Mesenchymal stem cell (in vitro differentiated cells and primary cell): Measurements from ENCODE around the gene BICDL2.
"Not testable (repeated sequence)": the region's sequence is repeated elsewhere in the genome, so short reads cannot be mapped to it uniquely, and the experiment has no call there.

Source experiments
- DNase-seq: peaks from one replicate; pipeline ENCODE4 v3.0.0-alpha.2; 2013
- H2AFZ ChIP-seq: one replicate; pipeline ENCODE4 v1.6.1; 2013; ENCODE audit warnings: low read depth, mild to moderate bottlenecking, control low read depth, inconsistent platforms, low read length, moderate library complexity
- H2AK5ac ChIP-seq: 2 replicates; pipeline ENCODE4 v1.6.1; 2013; ENCODE audit warnings: low read length, moderate library complexity, mild to moderate bottlenecking, inconsistent platforms; ENCODE audit not compliant: severe bottlenecking
- H2BK120ac ChIP-seq: one replicate; pipeline ENCODE4 v1.6.1; 2013; ENCODE audit warnings: low read depth, mild to moderate bottlenecking, inconsistent platforms, low read length, moderate library complexity
- H2BK12ac ChIP-seq, 2 experiments: one replicate each; pipeline ENCODE4 v1.6.1; 2013; ENCODE audit warnings: inconsistent platforms in 2 of 2, low read length in 2 of 2, mild to moderate bottlenecking in 2 of 2, moderate library complexity in 2 of 2, control low read depth in 1 of 2
- H2BK15ac ChIP-seq: one replicate; pipeline ENCODE4 v1.6.1; 2013; ENCODE audit warnings: mild to moderate bottlenecking, low read depth, inconsistent platforms; ENCODE audit not compliant: poor library complexity, severe bottlenecking
- H2BK5ac ChIP-seq: 2 replicates; pipeline ENCODE4 v1.6.1; 2013; ENCODE audit warnings: low read depth, mild to moderate bottlenecking, low read length, control low read depth, inconsistent platforms; ENCODE audit not compliant: poor library complexity, severe bottlenecking
- H3K14ac ChIP-seq, 2 experiments: one replicate each; pipeline ENCODE4 v1.6.1; 2013; ENCODE audit warnings: inconsistent platforms in 2 of 2, low read length in 2 of 2, control low read depth in 1 of 2, mild to moderate bottlenecking in 1 of 2, moderate library complexity in 1 of 2
- H3K18ac ChIP-seq, 2 experiments: one replicate each; pipeline ENCODE4 v1.6.1; 2013; ENCODE audit warnings: inconsistent platforms in 2 of 2, low read length in 2 of 2, control low read depth in 1 of 2, low read depth in 1 of 2, mild to moderate bottlenecking in 1 of 2
- H3K23ac ChIP-seq, 2 experiments: one replicate each; pipeline ENCODE4 v1.6.1; 2013; ENCODE audit warnings: inconsistent platforms in 2 of 2, low read length in 2 of 2, mild to moderate bottlenecking in 2 of 2, moderate library complexity in 2 of 2, control low read depth in 1 of 2
- H3K27ac ChIP-seq: 2 replicates; pipeline ENCODE4 v1.5.1; 2013; ENCODE audit warnings: mild to moderate bottlenecking, moderate library complexity, low read length, control low read depth, inconsistent platforms; ENCODE audit not compliant: poor library complexity, severe bottlenecking
- H3K27me3 ChIP-seq, 2 experiments: 2 replicates each; pipeline versions ENCODE4 v1.6.1 to v1.7.0; 2013; ENCODE audit warnings: low read length in 2 of 2, mild to moderate bottlenecking in 2 of 2, moderate library complexity in 2 of 2, control low read depth in 1 of 2, inconsistent platforms in 1 of 2; ENCODE audit not compliant: control insufficient read depth in 1 of 2, insufficient read depth in 1 of 2
- H3K36me3 ChIP-seq, 2 experiments: 2 replicates each; pipeline versions ENCODE4 v1.6.1 to v1.7.0; 2013; ENCODE audit warnings: low read length in 2 of 2, control low read depth in 1 of 2, inconsistent platforms in 1 of 2, low read depth in 1 of 2, mild to moderate bottlenecking in 1 of 2; ENCODE audit not compliant: insufficient read depth in 2 of 2, control insufficient read depth in 1 of 2
- H3K4ac ChIP-seq, 2 experiments: one replicate each; pipeline ENCODE4 v1.6.1; 2013; ENCODE audit warnings: inconsistent platforms in 2 of 2, low read length in 2 of 2, mild to moderate bottlenecking in 2 of 2, moderate library complexity in 2 of 2, control low read depth in 1 of 2, low read depth in 1 of 2
- H3K4me1 ChIP-seq: 2 replicates; pipeline ENCODE4 v1.6.1; 2013; ENCODE audit warnings: low read depth, low read length, control low read depth; ENCODE audit not compliant: control insufficient read depth, insufficient read depth
- H3K4me2 ChIP-seq: 2 replicates; pipeline ENCODE4 v1.6.1; 2013; ENCODE audit warnings: low read length, mild to moderate bottlenecking, inconsistent platforms; ENCODE audit not compliant: poor library complexity, severe bottlenecking
- H3K4me3 ChIP-seq, 2 experiments: 2 replicates each; pipeline versions ENCODE4 v1.5.1 to v1.7.0; 2013; ENCODE audit warnings: low read length in 2 of 2, mild to moderate bottlenecking in 2 of 2, control low read depth in 1 of 2, low read depth in 1 of 2; ENCODE audit not compliant: insufficient read depth in 1 of 2
- H3K79me1 ChIP-seq: replicated peaks from 2 replicates; pipeline ENCODE4 v1.6.1; 2013; ENCODE audit warnings: mild to moderate bottlenecking, control low read depth, low read length, inconsistent platforms; ENCODE audit not compliant: poor library complexity, severe bottlenecking
- H3K9ac ChIP-seq: 2 replicates; pipeline ENCODE4 v1.7.0; 2013; ENCODE audit warnings: mild to moderate bottlenecking, low read length, moderate library complexity
- H3K9me3 ChIP-seq: 2 replicates; pipeline ENCODE4 v1.7.0; 2013; ENCODE audit warnings: mild to moderate bottlenecking, low read length; ENCODE audit not compliant: control insufficient read depth
- H4K8ac ChIP-seq: one replicate; pipeline ENCODE4 v1.6.1; 2013; ENCODE audit warnings: inconsistent platforms, mild to moderate bottlenecking, low read length, moderate library complexity
- H4K91ac ChIP-seq: one replicate; pipeline ENCODE4 v1.6.1; 2013; ENCODE audit warnings: mild to moderate bottlenecking, low read length, inconsistent platforms
- WGBS: methylation state at CpG from one replicate; pipeline ENCODE4 v1.1.7; 2013; ENCODE audit warnings: mixed read lengths; 5-methylcytosine and 5-hydroxymethylcytosine counted together

BICDL2 gene

DNA sequence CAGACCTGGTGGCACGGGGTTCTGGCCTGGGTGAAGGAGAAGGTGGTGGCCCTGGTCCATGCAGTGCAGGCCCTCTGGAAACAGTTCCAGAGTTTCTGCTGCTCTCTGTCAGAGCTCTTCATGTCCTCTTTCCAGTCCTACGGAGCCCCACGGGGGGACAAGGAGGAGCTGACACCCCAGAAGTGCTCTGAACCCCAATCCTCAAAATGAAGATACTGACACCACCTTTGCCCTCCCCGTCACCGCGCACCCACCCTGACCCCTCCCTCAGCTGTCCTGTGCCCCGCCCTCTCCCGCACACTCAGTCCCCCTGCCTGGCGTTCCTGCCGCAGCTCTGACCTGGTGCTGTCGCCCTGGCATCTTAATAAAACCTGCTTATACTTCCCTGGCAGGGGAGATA lies 32.4 kb upstream of the BICDL2 start:
- Histone ChIP-seq H3K36me3 (peaks cover 0 to 26% of the 10 kb centered on the region in 2 experiments), H3K4me1 (peaks cover 26% of the 10 kb centered on the region), H3K27me3 (peaks cover 8 to 27% of the 10 kb centered on the region in 2 experiments)
- not testable (repeated sequence) for H2AK5ac ChIP-seq, H2BK12ac ChIP-seq, H2BK15ac ChIP-seq, H3K23ac ChIP-seq, H2AFZ ChIP-seq, H3K4me2 ChIP-seq, H3K4ac ChIP-seq, H4K8ac ChIP-seq, H3K4me3 ChIP-seq, H2BK120ac ChIP-seq, DNase-seq, H3K18ac ChIP-seq, H2BK5ac ChIP-seq, H3K14ac ChIP-seq, H3K27ac ChIP-seq, H4K91ac ChIP-seq, H3K9ac ChIP-seq, H3K9me3 ChIP-seq, H3K79me1 ChIP-seq
- 92% methylated on average over 10 of the region's 11 CpGs for WGBS

DNA sequence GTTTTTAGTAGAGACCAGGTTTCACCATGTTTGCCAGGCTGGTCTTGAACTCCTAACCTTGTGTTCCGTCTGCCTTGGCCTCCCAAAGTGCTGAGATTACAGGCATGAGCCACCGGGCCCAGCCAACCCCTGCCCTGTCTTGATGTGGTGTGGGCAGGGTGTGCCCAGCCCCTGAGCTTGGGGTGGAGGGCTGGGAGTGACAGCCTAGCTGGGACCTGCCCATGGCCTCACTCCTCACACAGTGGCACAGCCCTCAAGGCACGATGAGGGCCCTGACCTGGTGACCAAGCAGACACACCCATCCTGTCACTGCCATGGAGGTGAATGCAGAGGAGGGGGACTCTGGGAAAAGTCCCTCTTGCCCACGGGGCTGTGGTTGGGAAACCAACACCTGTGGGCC lies 31.7 kb upstream of the BICDL2 start:
- 81% methylated on average over 2 of the region's 4 CpGs for WGBS
- H2BK12ac ChIP-seq: no peak overlapping the region

GRCh38 chr16:3066440-3066748 lies 29.6 kb upstream of the BICDL2 start:
- 98% methylated on average over 6 of the region's 7 CpGs for WGBS
- peaks cover 7% of the 10 kb centered on the region for H3K79me1 ChIP-seq
- no peak for DNase-seq

More for the DNA sequence above, 31.7 kb upstream of the BICDL2 start:
- no peak overlapping the region for H4K8ac ChIP-seq
- H2BK5ac ChIP-seq: no peak overlapping the region
- no peak overlapping the region for H3K9ac ChIP-seq
- H3K4me3 ChIP-seq: no peak overlapping the region
- peak overlapping the region; percentile 70 for H4K91ac ChIP-seq
- H2AFZ ChIP-seq: no peak overlapping the region
- H3K27ac ChIP-seq: no peak overlapping the region
- no peak overlapping the region for H3K4me2 ChIP-seq
- H3K27me3 ChIP-seq: peaks cover 1 to 26% of the 10 kb centered on the region in 2 experiments
- no peak overlapping the region for H2BK120ac ChIP-seq
- no peak overlapping the region for H3K14ac ChIP-seq
- no peak overlapping the region for H3K4ac ChIP-seq
- H3K18ac ChIP-seq: no peak overlapping the region
- peaks cover 7% of the 10 kb centered on the region for H3K79me1 ChIP-seq
- H2AK5ac ChIP-seq: no peak overlapping the region
- peaks cover 0 to 26% of the 10 kb centered on the region in 2 experiments for H3K36me3 ChIP-seq
- H2BK15ac ChIP-seq: no peak overlapping the region
- no peak for DNase-seq
- H3K23ac ChIP-seq: no peak overlapping the region
- peaks cover 26% of the 10 kb centered on the region for H3K4me1 ChIP-seq
- no peaks in the 10 kb centered on the region for H3K9me3 ChIP-seq

GRCh38 chr16:3065742-3066439 lies 29.1 kb upstream of the BICDL2 start:
- Histone ChIP-seq H3K27me3 (peaks cover 0 to 20% of the 10 kb centered on the region in 2 experiments), H2BK120ac (no peak overlapping the region), H2AK5ac (peak overlapping the region; percentile 23), H2BK15ac (no peak overlapping the region), H3K4me3 (peak overlapping the region; percentile 24 to 42), H3K4me1 (peaks cover 26% of the 10 kb centered on the region), H3K9ac (peak overlapping the region; percentile 65), H3K4me2 (peak overlapping the region; percentile 29), H3K9me3 (no peaks in the 10 kb centered on the region), H3K18ac (no peak overlapping the region), H3K23ac (no peak overlapping the region), H4K91ac (no peak overlapping the region), H3K27ac (no peak overlapping the region), H2BK5ac (no peak overlapping the region), H2AFZ (no peak overlapping the region), H3K79me1 (peaks cover 7% of the 10 kb centered on the region), H3K4ac (no peak overlapping the region), H3K36me3 (peaks cover 0 to 26% of the 10 kb centered on the region in 2 experiments), H3K14ac (no peak overlapping the region), H2BK12ac (peak overlapping the region in 1 of 2 experiments; percentile 37), H4K8ac (no peak overlapping the region)
- DNase-seq: no peak
- 93% methylated on average over 24 of the region's 26 CpGs for WGBS

More at GRCh38 chr16:3066440-3066748, 29.6 kb upstream of the BICDL2 start:
- H3K36me3 ChIP-seq: peaks cover 0 to 26% of the 10 kb centered on the region in 2 experiments
- no peak overlapping the region for H3K14ac ChIP-seq
- H3K4me3 ChIP-seq: peak overlapping the region in 1 of 2 experiments; percentile 27
- peaks cover 26% of the 10 kb centered on the region for H3K4me1 ChIP-seq
- no peak overlapping the region for H3K9ac ChIP-seq
- peak overlapping the region in 1 of 2 experiments; percentile 37 for H2BK12ac ChIP-seq
- H2AFZ ChIP-seq: no peak overlapping the region
- no peak overlapping the region for H2BK120ac ChIP-seq
- no peak overlapping the region for H4K8ac ChIP-seq
- H3K18ac ChIP-seq: no peak overlapping the region
- no peak overlapping the region for H3K27ac ChIP-seq
- H2BK15ac ChIP-seq: no peak overlapping the region
- H3K4me2 ChIP-seq: peak overlapping the region; percentile 29
- H4K91ac ChIP-seq: no peak overlapping the region
- no peak overlapping the region for H3K4ac ChIP-seq
- no peaks in the 10 kb centered on the region for H3K9me3 ChIP-seq
- no peak overlapping the region for H2BK5ac ChIP-seq
- H3K23ac ChIP-seq: no peak overlapping the region
- H2AK5ac ChIP-seq: peak overlapping the region; percentile 6
- H3K27me3 ChIP-seq: peaks cover 0 to 24% of the 10 kb centered on the region in 2 experiments
